Activated CD8-positive, alpha-beta memory T cell treated with anti-CD3 and anti-CD28 coated beads for 36 hours (primary cell): ENCODE data around the gene CELA3B. TPM values are rescaled to one million over a fixed set of nuclear protein-coding genes. Genes with fewer than 3 reads are reported as not detected.
"Not testable (repeated sequence)": the region's sequence is repeated elsewhere in the genome, so short reads cannot be mapped to it uniquely, and the experiment has no call there.

Experiments
- CTCF ChIA-PET: fragments of 350-600 bp; sonication (Branson Sonifier 250); formaldehyde crosslinking; loops from one replicate; lab custom pipeline; 2021; ENCODE audit warnings: antibody characterized with exemption; lab: Charles Lee
- POLR2A ChIA-PET: fragments of 350-600 bp; sonication (Branson Sonifier 250); formaldehyde crosslinking; loops from one replicate; lab custom pipeline; 2021; ENCODE audit warnings: antibody characterized with exemption; lab: Charles Lee
- total RNA-seq, 2 experiments: library from RNA; stranded (reverse); gene quantifications; one replicate each; pipeline ENCODE4 v1.2.3, GENCODE V29; 2021

The CELA3B gene
- total RNA-seq, 2 experiments from 2014 or later: not detected

- ChIA-PET POLR2A (no interaction called here), CTCF (no interaction called here)
Measured at GRCh38 chr1:21941370-21941769, 35.5 kb upstream of the CELA3B start.

- ChIA-PET CTCF (no interaction called here), POLR2A (no interaction called here)
Measured at GRCh38 chr1:21942464-21942863, 34.4 kb upstream of the CELA3B start.

- CTCF ChIA-PET, POLR2A ChIA-PET: not testable (repeated sequence)
Measured at GRCh38 chr1:21942959-21943640, 33.7 kb upstream of the CELA3B start.

DNA sequence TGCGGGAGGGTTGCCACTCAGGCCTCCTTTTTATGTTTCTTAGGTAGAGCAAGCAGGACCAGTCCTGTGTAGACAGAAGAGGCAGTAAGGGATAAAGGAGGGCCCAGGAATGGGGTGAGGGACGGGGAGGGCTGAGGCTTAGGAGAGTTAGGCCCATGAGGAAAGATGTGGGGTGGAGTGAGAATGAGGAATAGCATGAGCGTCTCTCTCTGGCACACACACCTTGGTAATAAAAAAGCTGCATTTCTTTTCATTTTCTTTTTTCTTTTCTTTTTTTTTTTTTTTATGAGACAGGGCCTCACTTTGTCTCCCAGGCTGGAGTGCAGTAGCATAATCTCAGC lies 32.1 kb upstream of the CELA3B start:
- POLR2A ChIA-PET: no interaction called here

DNA sequence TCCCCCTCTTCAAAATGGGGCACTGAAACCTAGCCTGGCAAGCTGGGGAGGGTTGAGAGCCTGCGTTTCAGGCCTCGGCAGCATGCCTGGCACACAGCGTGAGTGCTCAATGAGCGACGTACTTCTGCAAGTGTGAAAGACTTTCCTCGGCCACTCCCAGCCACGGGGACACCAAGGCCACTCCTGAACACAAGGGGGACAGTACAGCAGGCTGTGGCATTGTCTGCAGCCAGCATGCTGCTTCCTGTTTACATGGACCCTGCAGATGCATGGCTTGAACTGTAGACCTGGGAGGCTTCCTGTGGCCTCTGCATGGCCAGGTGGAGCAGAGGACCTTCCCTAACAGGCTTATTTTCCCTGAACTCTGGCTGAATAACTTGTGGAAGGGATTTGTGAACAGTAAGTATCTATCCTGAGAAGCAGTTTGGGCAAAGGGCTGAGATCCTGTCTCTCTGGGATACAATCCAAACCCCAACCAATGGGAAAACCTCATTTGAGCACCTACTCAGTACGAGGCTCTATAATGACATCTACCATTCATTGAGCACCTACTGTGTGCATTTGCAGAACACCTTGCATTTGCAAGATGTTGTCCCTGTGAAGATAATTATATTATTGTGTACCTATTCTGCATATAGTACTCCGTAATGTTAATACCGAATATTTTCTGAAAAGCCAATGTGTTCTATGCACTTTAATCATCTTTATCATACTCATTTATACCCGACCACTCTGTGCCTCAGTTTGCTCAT lies 29.8 kb upstream of the CELA3B start:
- ChIA-PET CTCF (no interaction called here), POLR2A (no interaction called here)

More for the DNA sequence above, 32.1 kb upstream of the CELA3B start:
- CTCF ChIA-PET: no interaction called here

DNA sequence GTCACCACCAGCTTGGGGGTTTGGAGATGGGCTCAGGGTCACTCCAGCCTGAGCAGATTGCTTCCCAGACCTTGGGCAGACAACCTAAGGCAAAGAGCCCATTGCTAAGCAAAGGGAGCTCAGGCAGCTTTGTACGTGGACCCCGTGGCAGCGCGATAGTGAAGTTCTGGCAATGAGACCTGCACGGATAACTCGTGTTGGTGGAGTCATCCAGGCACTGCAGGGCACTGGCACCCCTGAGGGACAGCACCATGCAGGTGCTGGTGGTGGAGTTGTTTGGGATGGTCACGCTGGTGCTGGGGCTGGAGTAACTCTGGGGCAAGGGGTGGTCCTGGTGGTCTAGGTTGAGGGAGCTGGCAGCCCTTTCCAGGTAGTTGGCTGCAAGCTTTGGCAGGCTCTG lies 26.1 kb upstream of the CELA3B start:
- POLR2A ChIA-PET: no interaction called here
- CTCF ChIA-PET: no interaction called here

DNA sequence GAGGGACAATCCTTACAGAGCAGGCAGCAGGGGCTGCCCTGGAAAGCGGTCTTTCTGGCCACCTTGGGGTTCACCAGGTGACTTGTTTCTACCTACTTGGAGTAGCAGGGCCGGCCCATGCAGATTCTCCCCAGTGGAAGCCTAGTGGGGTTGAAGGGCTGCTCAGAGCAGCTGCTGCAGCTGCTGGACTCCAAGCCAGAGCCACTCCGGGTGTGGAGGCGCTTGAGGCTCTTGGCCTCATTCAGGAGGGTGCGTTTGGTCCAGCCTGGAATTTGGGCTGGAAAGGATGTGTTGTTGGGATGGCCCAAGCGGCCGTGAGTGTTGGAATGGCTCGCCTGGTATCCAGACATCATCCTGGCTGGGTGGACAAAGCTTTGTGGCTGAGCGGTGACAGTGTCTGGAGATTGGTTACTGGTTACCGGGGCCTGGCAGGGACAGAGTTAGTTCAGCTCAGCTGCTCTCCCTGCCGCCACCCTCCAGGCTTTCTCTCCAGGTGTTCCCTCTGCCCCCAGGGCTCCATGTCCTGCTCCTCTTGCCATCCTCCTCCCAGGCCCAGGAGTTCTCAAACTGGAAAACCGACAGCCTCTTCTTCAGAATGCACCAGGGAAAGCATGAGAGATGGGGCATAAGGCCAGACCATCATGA lies 25.5 kb upstream of the CELA3B start:
- CTCF ChIA-PET: interaction anchor here (0.7 kb wide), 1 partner anchor 12 kb away, joined by 3 read pairs; no protein-coding TSS in a partner anchor
- POLR2A ChIA-PET: no interaction called here

DNA sequence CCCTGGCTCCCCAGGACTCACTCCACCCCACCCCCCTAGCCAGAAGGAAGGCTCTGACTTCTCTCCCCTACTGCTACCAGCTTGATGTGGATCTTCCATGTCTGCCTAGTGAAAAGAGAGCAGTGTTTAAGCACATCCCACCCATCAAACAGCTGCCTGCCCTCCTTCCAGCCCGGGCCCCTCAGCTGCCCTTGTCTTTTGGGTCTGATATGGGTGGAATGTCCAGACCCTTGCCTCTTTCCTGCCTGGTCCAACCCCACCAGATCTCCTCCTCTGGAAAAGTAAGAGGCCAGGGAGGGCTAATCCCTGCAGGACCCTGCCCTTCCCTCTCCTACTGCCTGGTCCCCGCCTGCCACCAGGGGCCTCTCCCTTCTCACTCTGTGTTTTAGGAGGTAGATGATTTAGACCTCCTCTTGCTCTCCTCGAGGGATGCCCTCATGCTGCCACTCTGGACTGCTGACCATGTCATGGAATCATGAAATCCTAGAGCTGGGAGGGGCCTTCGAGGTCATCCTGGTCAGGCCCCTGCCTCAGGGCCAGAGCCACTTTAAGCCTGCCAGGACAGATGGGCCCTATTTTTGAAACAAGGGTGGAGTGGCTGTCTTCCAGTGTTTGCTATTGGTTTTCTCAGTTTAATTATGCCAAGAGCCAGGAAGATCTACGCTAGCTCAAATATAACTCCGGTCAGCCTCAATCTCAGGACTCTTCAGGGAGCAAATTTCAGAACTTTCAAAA lies 23.9 kb upstream of the CELA3B start:
- ChIA-PET CTCF (interaction anchor here (0.5 kb wide), 1 partner anchor 145 kb away, joined by 3 read pairs; no protein-coding TSS in a partner anchor), POLR2A (no interaction called here)

DNA sequence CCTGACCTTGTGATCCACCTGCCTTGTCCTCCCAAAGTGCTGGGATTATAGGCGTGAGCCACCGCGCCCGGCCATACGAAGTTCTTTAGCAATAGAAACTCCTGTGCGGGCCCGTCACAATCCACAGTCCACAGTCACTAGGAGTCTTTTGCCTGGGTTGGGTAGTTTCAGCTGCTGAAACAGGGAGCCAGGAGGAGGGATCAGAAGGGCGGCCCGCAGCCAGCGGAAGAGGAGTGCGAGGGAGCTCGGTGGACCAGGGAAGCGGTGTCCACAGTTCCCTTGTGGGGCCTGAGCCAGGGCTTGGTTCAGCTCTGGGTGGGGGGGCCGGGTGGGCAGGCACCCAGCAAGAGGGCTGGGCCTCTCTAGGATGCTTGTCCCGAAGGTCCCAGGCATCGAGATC lies 21.8 kb upstream of the CELA3B start:
- POLR2A ChIA-PET: no interaction called here

DNA sequence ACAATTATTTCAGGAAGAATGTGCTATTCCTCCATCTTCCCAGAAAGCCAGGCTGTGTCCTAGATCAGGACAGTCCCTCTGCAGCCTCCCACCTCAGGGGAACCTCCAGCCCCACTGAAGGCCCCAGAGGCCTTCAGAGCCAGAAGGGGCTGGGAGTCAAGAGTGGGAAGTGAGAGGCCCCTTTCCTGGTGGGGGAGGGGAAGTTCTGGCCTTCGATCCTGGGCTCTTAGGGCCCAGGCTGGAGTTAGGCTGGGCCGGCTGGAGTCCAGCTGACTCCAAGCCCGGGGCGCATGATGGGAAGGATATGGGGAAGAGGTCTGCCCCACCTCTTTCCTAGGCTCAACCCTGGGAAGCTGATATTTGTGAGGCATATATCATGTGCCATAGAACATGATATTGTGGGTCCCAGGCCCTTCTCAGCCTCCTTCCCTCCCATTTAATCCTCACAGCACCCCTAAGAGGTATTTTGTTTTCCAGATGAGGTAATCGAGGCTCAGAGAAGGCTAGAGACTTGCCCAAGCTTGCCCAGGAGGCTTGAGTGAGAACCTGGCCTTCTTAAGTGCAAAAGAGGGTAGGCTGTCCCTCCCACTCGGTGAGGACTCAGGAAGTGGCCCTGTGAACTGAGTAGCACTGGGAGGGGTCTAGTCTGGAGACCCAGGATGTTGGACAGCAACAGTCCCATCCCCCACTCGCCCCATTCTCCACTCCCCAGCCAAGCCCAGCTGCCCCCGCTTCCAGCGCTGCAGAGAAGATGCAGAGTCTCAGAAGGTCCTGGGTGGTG lies 21.1 kb upstream of the CELA3B start:
- POLR2A ChIA-PET: no interaction called here
- CTCF ChIA-PET: interaction anchor here (1.5 kb wide), 1 partner anchor 8 kb away, joined by 6 read pairs; no protein-coding TSS in a partner anchor

More for the DNA sequence above, 21.8 kb upstream of the CELA3B start:
- CTCF ChIA-PET: interaction anchor here (1.5 kb wide), 1 partner anchor 8 kb away, joined by 6 read pairs; no protein-coding TSS in a partner anchor

DNA sequence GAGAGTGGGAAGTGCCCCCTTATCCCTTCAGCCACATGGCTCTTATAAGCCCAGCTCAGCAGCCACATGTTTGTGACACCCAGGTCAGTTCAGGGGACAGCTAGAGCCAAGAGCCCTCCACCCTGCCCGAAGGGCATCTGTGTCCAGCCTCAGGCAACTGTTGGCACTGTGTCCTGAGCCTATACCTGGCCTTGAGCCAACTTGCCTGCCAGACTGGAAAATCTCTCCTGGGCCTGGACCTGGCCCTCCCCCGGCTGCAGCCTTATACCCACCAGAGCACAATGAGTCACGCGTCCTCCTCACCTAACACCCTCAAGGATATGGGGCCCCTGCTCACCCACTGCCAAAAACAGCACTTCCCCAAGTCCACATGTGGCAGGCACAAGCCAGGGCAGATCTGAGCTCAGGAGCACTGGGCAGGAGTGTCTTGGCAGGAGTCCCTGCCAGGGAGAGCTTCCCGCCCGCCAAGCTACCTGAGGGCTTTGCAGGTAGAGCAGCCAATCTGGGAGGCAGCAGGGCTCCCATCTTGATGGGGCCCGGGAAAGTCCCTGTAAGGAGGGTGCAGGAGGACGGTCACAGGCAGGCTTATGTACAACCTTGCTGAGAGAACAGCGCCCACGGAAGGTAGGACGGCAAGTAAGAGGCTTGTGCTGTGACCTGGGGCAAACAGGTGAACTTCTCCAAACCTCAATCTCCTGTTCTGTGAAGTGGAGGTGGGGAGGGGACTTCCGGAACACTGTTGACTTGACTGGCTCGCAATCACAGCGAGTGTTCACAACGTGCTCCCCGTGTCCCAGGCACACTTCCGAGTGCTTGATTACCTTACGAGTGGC lies 19.9 kb upstream of the CELA3B start:
- CTCF ChIA-PET: interaction anchor here (0.7 kb wide), 1 partner anchor 256 kb away, joined by 4 read pairs; no protein-coding TSS in a partner anchor
- POLR2A ChIA-PET: no interaction called here

DNA sequence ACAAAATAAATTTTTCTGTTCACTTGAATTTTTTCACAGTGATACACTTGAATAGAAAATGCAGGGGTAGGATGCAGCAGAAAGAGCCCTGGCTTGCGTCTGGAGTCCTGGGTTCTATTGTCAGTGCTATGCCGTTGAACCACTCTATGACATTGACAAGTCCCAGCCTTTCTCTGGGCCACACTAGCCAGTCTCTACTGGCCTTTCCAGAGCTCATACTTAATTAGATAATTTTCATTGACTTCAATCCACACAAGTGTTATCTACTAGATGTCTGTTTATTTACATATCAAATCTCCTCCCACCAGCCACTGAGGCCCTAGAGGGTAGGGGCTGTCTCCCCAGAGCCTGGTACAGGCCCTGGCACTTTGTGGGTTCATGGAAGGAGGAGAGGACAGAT lies 15.5 kb upstream of the CELA3B start:
- POLR2A ChIA-PET: no interaction called here
- CTCF ChIA-PET: no interaction called here

- POLR2A ChIA-PET: no interaction called here
Measured at GRCh38 chr1:21961799-21962198, 15.0 kb upstream of the CELA3B start.

DNA sequence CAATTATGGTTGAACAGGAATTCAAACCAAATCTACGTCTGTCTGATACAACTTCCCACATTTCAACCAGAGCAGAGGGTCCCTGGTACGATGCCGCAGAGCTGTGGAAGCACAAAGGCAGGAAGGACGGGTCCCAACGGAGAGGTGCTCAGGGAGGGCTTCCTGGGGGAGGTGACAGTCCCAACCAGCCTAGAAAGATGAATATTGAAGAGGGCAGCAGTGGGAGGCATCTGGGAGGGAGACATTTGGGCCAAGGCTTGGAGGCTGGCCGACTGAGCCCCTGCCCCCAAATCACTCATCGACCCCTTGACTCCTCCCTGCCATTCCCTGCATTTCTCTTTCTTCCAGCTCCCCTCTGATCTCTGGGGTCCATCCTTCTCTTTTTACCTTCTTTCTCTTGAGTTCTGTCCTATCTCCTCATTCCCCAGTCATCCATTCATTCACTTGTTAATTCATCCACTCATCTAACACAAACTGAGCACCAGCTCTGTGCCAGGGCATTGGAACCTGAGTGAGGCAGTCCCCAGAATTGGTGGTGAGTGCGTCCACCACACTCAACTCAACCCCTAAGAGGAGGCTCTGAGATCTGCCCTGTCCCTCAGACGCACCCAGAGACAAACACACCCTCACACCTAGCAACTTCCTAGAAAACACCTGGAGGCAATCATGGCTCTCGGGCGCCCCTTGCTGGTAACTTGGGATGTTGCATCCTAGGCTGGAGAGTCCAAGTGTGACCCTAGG lies 13.2 kb upstream of the CELA3B start:
- ChIA-PET POLR2A (no interaction called here), CTCF (interaction anchor here (0.6 to 1.3 kb wide), 9 partner anchors 8 to 681 kb away, joined by 3 to 6 read pairs (median 4); no protein-coding TSS in a partner anchor)

More at GRCh38 chr1:21961799-21962198, 15.0 kb upstream of the CELA3B start:
- CTCF ChIA-PET: no interaction called here

- ChIA-PET POLR2A (no interaction called here), CTCF (interaction anchor here (0.6 kb wide), 1 partner anchor 567 kb away, joined by 3 read pairs; no protein-coding TSS in a partner anchor)
Measured at GRCh38 chr1:21966247-21967000, 10.4 kb upstream of the CELA3B start.

GRCh38 chr1:21967216-21967615 lies 9.6 kb upstream of the CELA3B start:
- POLR2A ChIA-PET, CTCF ChIA-PET: not testable (repeated sequence)
